Left forelimb (tissue), 1 donor: ENCODE results near the gene PLA2G4B.

ENCODE experiments used
- DNase-seq: peaks from one replicate; pipeline ENCODE4 v3.0.0-alpha.2; 2018; ENCODE audit warnings: low spot score

The PLA2G4B gene

DNA sequence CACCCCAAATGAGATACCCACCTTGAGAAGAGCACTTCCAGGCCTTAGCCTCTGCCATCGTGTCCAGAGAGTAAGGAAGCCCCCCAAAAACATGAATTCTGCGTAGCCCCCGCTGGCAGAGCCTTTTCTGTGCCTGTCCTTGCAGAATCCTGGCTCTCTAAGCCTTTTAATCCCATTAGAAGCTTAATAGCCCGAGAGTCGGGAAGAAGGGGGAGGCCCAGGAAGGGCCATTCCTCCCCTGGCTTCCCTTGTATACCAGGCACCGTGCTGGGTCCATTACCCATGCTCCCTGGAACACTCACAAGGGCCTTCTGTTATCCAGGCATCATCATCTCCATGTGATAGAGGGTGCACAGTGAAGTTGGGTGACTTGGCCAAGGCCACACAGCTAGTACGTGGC is 48.1 kb downstream of the PLA2G4B start:
- no peak for DNase-seq

DNA sequence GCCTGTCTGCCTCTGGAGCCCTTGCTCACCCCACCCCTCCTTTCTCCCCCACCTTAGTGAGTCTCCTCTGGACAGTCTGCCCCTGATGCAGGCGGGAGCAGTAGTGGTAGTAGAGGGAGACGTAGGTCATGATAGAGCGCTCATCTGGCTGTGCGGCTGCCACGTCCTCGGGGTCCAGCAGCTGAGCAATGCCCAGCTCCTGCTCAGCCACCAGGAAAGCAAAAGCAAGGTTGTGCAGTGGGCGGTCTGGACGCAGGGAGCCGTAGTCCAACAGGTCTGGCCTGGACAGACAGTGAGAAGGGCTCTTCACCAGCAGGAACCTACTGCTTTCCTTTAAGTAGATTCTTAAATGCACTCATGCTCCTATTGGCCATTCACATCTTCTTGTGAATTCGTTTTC is 48.5 kb downstream of the PLA2G4B start:
- no peak for DNase-seq

DNA sequence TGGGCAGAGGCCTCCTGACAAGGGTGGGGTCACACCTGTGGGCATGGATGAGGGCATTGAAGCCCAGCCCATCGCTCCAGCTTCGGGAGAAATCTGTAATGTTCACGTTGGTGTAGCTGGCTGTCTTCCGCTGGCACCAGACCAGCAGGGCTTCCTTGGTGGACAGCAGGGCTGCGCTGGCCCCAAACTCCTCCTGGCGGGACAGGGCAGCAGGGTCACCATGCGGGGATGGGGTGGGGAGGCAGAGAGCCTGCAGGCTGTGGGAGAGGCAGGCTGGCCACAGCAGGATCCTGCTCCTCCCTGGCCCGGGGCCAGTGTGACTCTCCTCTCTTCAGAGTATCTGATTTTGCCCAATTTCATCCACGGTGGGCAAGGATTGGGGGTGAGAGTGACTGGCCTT is 49.2 kb downstream of the PLA2G4B start:
- no peak for DNase-seq

DNA sequence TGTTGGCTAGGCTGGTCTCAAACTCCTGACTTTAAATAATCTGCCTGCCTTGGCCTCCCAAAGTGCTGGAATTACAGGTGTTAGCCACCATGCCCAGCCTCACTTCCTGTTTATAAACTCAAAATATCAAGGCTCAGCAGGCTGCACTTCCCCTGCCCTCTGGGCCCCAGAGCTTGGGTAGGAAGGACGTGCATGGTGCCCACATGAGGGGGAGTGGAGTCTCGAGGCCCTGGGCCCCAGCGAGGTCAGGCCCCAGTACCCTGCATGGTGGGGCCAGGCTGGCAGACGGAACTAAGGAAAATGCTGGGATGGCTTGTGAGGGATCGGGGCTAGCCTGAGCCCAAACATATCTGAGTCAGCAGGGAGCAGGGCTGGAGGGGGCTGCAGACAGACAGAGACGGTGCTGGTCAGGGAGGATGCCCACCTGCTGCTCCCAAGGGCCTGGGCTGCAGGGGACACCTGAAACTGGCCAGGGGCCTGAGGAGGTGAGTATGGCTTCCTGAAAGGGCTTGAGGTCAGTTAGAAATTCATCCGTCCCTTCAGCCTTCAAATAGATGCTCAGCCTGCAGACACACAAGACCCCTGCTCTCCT is 50.1 kb downstream of the PLA2G4B start:
- DNase-seq = no peak

DNA sequence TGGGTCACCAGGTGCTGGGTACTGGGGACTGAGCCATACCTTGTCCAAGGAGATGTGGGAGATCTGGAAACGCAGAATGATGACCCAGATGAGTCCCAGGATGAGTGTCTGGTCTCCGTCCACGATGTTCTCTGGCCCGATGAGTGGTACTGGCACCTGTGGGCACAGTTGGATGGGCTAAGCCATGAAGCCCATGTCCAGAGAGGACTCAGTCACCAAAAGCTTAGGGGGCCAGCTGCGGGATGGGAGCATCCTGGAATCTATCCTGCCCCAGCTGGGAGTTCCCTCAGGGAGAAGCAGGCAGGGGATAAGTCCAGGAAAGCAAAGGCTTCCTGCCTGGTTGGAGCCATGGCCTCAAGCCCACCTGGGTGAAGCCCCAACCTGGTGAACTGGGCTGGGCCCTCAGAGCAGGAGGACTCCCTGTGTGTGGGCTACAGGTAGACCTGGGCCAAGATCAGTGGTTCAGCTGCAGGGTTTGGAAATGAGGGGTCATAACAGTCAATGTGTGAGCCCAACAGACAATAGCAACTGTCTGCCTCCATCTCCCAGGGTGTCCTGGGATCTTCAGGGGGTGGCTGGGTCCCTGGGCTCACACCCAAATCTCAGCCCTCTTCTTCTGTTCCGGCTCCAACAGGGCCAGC is 51.5 kb downstream of the PLA2G4B start:
- no peak for DNase-seq

DNA sequence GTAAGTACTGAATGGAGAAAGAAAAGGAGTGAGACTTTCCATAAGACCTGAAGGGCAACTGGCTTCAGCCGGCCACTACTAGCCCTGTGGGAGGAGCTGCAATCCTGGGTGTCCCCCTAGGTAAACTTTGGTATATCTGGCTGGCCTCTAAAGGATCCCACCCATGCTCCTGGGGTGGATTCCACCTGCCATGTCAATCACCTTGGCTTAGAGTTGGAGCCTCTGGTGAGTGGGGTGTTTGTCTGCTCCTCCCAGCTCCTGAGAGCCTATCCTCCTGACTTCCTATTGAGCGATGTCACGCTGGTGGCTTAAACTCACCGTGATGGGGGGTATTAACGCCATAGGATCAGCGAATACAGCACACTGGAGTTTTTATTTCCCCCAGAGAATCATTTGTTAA is 52.6 kb downstream of the PLA2G4B start:
- no peak for DNase-seq

DNA sequence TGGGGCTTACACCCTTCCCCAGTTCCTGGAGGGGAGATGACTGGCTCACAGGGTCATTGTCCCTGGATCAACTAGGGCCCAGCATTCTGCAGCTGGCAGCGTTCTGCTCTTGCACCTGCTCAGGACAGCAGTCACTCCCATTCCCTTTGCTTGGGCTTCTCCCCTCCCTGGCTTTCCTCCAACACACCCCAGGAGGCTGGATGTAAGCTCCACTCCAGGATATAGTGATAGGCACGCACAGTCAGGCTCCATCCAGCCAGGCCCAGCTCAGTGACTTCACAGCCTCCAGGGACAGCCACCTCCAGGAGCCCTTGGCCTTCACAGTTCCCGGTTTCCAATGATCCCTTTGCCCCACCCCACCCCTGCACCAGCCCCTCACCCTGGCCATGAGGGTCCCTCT is 53.3 kb downstream of the PLA2G4B start:
- no peak for DNase-seq

DNA sequence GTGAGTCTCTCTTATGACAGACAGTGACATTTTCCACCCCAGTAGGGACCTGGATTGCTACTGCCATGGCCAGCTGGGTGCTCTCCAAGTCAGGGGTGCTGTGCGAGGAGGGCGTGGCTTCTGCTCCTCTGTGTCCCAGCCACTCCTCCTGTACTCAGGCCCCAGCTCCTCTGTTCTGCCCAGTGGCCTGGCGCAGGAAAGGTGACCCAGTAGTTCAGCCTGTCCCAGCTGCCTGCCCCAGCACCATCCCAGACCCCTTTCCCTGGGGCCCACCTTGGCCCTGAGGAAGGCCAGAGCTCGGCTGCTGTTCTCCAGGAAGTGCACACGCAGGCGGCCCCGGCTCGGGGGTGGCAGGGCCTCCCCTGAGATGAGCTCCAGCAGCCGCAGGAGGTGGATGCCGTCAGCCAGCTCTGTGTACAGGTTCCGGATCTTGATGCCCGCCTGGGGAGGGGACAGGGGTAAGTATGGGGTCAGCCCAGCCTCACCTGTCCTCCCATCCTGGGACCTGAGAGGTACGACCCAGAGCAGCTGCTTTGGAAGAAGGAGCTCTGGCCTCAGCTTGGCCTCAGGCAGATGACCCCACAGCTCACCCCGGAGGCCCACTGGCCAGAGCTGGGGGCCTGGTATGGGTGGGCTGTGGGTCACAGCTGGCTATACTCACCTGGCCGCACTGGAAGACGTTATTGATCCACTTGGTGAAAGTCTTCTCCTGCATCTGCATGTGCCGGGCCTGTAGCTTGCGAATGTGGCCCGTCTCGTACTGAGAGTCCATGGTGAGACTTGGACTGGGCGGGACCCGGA is 54.2 kb downstream of the PLA2G4B start:
- DNase-seq = no peak

DNA sequence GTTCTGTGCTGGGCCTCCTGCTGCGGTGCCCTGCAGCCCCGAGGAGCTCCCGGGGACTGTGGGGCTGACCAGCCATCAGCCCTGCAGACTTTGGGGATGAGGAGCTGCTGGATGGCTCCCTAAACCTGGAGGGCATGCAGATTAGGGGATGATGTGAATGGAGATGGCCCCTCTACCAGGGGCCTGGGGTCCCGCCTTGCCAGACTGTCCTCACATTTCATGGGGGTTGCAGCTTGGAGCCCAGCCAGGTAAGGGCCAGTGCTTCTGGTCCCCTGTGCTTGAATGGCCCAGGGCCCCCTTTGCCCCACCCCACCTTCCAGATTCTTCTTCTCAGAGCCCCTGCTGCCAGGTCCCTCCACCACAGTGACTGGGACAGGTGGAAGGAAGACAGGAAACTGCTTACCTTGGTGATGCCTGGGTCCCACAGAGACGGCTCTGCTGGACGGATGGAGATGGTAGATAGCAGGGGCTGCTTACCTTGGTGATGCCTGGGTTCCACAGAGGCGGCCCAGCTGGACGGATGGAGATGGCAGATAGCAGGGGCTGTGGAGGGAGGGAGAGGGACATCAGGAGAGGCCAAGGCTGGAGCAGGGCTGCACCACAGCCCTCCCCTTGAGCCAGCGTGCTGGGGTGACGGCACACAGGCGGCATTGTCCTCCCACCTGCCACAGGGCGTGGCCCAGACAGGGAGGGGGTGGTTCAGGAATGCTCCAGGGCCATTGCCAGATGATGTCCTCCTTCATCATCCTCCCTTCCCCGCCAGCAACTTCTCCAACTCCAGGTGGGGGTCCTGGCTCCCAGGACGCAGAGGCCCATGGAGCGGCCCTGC is 55.0 kb downstream of the PLA2G4B start, which contains the start of gene SPTBN5:
Gene SPTBN5, minus strand, starts transcription at position 632 of the 829 bp plus-strand sequence. Its CDS starts 556 bp downstream, at position 76.
- no peak for DNase-seq

DNA sequence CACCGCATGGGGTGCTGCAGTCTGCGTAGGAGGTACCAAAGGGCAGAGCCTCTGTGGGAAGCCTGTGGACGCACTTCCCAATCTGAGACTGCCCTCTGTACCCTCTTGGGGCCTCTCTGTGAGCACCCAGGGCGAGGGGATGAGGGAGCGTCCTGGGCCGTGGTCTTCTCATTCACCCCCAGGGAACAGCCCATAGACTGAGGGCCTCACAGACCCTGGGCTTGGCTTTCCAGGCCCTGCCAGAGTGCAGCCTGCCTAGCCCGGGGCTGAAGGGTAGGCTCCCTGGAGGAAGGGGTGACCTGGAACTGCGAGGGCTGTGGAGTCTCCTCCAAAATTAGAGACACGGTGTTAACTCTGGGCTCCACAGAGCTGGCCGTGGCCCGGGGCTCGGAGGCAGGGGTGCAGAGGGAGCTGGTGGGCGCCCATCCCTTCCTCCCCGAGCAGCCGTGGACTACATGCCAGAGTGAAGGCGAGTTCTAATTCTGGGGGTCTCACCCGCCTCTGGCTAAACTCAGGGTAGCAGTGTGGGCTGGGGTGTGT is 55.7 kb downstream of the PLA2G4B start:
- no peak for DNase-seq

DNA sequence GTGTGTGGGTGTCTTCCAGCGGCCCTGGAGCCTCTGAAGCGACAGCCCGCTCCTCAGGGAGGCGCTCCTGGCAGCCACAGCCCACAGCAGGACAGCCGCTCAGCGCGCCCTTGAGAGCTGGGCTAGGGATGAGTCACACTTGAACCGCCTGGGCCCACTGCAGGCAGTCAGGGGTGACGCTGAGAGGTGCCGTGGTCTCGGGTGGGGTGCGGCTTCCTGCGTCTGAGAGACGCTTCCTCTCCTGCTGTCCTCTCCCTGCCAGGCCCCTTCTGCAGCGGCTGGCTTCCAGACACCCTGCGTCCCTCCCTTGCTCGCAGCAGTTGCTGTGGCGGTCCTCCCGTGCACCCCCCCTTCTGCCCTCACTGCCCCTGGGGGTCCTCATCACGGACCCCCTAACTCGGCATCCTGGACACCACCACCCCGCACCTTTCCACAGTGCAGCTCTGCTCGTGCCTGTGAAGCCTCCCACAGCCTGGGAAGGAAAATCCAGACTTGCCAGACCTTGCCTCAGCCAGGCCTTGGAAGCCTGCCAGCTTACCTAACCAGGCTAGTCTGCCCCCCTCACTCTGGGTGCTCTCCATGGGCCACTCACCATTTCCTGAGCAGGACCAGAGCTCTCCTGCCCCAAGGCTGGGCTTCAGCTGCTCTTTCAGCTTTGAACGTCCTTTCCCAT is 56.3 kb downstream of the PLA2G4B start:
- DNase-seq = no peak

DNA sequence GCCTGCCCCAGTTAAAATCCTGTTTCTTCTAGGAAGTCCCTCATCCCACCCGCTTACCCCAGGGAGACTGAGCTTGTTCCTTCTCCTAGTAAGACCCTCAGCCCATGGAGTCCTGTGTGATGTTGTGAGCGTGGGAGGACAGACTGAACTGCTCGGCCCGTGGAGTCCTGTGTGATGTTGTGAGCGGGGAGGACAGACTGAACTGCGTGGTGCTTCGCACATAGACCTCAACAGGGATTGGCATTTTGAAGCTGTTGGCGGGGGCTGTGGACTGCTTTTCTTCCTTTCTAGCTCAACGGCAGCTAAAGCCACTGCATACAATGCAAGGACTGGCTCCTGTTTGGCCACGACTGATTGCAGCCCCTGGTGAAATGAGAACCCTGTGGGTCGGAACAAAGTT is 56.8 kb downstream of the PLA2G4B start:
- no peak for DNase-seq

DNA sequence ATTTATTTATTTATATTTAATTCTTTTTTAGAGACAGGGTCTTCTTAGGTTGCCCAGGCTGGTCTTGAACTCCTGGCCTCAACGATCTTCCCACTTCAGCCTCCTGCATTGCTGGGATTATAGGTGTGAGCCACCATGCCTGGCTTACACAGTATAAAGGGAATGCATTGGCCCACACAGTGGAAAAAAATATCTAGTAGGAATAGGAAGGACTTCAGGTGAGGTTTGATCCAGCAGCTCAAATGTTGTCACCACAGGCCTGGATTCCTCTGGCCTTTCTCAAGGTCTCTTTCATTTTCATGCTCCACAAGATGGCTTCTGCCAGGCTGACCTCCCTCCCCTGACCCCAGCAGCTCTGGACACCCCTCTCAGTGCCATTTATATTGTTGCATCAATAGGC is 57.3 kb downstream of the PLA2G4B start:
- DNase-seq = no peak

DNA sequence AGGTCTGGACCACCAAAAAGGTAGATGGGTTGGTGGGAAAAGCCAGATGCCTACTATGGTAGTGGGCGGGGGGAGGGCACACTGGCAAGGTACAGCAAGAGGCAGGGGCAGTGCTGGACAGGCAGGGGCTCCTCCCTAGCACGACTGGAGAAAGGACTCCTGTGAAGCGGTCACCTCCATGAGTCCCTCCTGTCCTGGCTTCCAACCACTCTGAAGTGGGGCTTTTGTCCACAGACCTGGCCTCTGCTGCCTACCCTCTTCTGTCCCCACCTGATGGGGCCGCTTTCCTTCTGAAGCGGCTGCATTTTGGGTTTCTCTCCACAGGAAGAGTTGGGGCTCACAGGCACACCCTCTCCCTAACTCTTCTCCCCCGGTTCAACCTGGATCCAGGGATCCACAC is 57.9 kb downstream of the PLA2G4B start:
- DNase-seq = no peak

DNA sequence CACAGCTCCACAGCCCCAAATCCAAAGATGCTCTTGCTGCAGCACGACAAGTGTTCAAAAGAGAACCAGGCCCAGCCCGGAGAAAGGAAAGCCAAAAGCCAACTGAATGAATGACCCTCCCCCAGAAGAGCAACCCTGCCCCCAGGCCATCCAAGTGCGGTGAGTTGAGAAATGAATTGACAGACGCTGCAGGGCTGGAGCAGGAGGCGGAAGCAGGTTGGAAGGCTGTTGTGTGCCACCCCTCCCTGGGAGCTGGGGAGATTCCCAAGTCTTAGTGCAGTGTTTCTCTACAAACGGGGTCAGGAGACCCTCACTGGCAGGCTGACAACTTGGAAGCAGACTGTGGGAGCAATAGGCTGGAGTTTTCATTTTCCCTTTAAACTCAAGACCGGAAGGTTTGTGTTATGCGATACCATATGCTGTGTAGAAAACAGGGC is 58.7 kb downstream of the PLA2G4B start:
- no peak for DNase-seq
